Activated CD4-positive, alpha-beta T cell treated with anti-CD3 and anti-CD28 coated beads for 4 hours (primary cell): ENCODE results near the gene HNRNPAB.
"Not testable (repeated sequence)": the region's sequence is repeated elsewhere in the genome, so short reads cannot be mapped to it uniquely, and the experiment has no call there.

Source experiments
- DNase-seq, 2 donors: peaks; one replicate each; pipeline ENCODE4 v3.0.0-alpha.2; 2020

Gene HNRNPAB

GRCh38 chr5:178232124-178232919 is 28.0 kb downstream of the HNRNPAB start, which contains the start of gene PHYKPL:
PHYKPL (minus strand) TSS chr5:178232802; CDS start chr5:178232550, 252 bp downstream.
- DNase-seq = peak; percentile 56 to 66

- no peak for DNase-seq
These were observed 28.6 kb downstream of the HNRNPAB start for GRCh38 chr5:178232920-178233429.

- no peak for DNase-seq
These were observed 29.9 kb downstream of the HNRNPAB start for GRCh38 chr5:178234121-178234749.

- DNase-seq = peak; percentile 70 to 77
These were observed 30.6 kb downstream of the HNRNPAB start for GRCh38 chr5:178234750-178235587.

GRCh38 chr5:178235588-178235974 is 31.2 kb downstream of the HNRNPAB start:
- DNase-seq = no peak

GRCh38 chr5:178236126-178236525 is 31.8 kb downstream of the HNRNPAB start:
- DNase-seq = no peak

- DNase-seq = no peak
These were observed 32.3 kb downstream of the HNRNPAB start for GRCh38 chr5:178236679-178237078.

GRCh38 chr5:178237431-178238312 is 33.3 kb downstream of the HNRNPAB start:
- no peak for DNase-seq

- DNase-seq = no peak
These were observed 33.9 kb downstream of the HNRNPAB start for GRCh38 chr5:178238313-178238635.

- no peak for DNase-seq
These were observed 34.6 kb downstream of the HNRNPAB start for GRCh38 chr5:178238711-178239592.

GRCh38 chr5:178239626-178240301 is 35.4 kb downstream of the HNRNPAB start:
- DNase-seq = not testable (repeated sequence)

- DNase-seq = no peak
These were observed 36.0 kb downstream of the HNRNPAB start for GRCh38 chr5:178240341-178240741.

GRCh38 chr5:178240766-178241165 is 36.4 kb downstream of the HNRNPAB start:
- DNase-seq = no peak

- DNase-seq = no peak
These were observed 36.9 kb downstream of the HNRNPAB start for GRCh38 chr5:178241231-178241663.

- DNase-seq = no peak
These were observed 37.4 kb downstream of the HNRNPAB start for GRCh38 chr5:178241688-178242231.

GRCh38 chr5:178242416-178242815 is 38.1 kb downstream of the HNRNPAB start:
- no peak for DNase-seq

GRCh38 chr5:178244576-178244975 is 40.2 kb downstream of the HNRNPAB start:
- no peak for DNase-seq

- DNase-seq = no peak
These were observed 41.1 kb downstream of the HNRNPAB start for GRCh38 chr5:178245389-178245788.

- DNase-seq = no peak
These were observed 42.4 kb downstream of the HNRNPAB start for GRCh38 chr5:178246624-178247279.
